GM19351 (cell line): ENCODE measurements around the gene MPP2.
"Not testable (repeated sequence)": the region's sequence is repeated elsewhere in the genome, so short reads cannot be mapped to it uniquely, and the experiment has no call there.

ENCODE experiments used
- ATAC-seq: cut with Tn5 transposase; IDR thresholded peaks from one replicate; pipeline ENCODE4 v1.9.1; 2021; ENCODE audit warnings: mild to moderate bottlenecking, moderate library complexity; ENCODE audit not compliant: unreplicated experiment

MPP2 gene

GRCh38 chr17:43907425-43907981, at the start of gene MPP2:
Gene MPP2 (minus strand): TSS chr17:43907536. CDS start chr17:43904460, 3,076 bp downstream.
- no peak for ATAC-seq

GRCh38 chr17:43956222-43956621, 48.9 kb upstream of the MPP2 start:
- ATAC-seq: no peak

GRCh38 chr17:43953746-43954145, 46.4 kb upstream of the MPP2 start, which contains the start of gene PYY:
Gene PYY (minus strand): TSS chr17:43953940. CDS start chr17:43953483, 457 bp downstream.
- ATAC-seq: no peak

GRCh38 chr17:43952724-43953666, 45.7 kb upstream of the MPP2 start:
- ATAC-seq: no peak

GRCh38 chr17:43952351-43952723, 45.0 kb upstream of the MPP2 start:
- no peak for ATAC-seq

GRCh38 chr17:43951750-43952149, 44.4 kb upstream of the MPP2 start:
- ATAC-seq: no peak

- ATAC-seq: no peak
These were observed 43.2 kb upstream of the MPP2 start for GRCh38 chr17:43950554-43950953.

GRCh38 chr17:43949781-43950180, 42.4 kb upstream of the MPP2 start:
- no peak for ATAC-seq

GRCh38 chr17:43946781-43947180, 39.4 kb upstream of the MPP2 start:
- no peak for ATAC-seq

- ATAC-seq: no peak
These were observed 37.9 kb upstream of the MPP2 start for GRCh38 chr17:43945074-43945829.

GRCh38 chr17:43942051-43942685, 34.8 kb upstream of the MPP2 start, which contains the start of gene PPY:
Gene PPY (minus strand): TSS chr17:43942476. CDS start chr17:43941654, 822 bp downstream.
- no peak for ATAC-seq

GRCh38 chr17:43940630-43941029, 33.3 kb upstream of the MPP2 start:
- ATAC-seq: no peak

- ATAC-seq: no peak
These were observed 32.5 kb upstream of the MPP2 start for GRCh38 chr17:43939886-43940285.

GRCh38 chr17:43939452-43939851, 32.1 kb upstream of the MPP2 start:
- ATAC-seq: not testable (repeated sequence)

GRCh38 chr17:43938838-43939182, 31.5 kb upstream of the MPP2 start:
- no peak for ATAC-seq

- no peak for ATAC-seq
These were observed 29.1 kb upstream of the MPP2 start for GRCh38 chr17:43936434-43936833.

GRCh38 chr17:43935926-43936261, 28.6 kb upstream of the MPP2 start:
- no peak for ATAC-seq

GRCh38 chr17:43935204-43935925, 28.0 kb upstream of the MPP2 start:
- ATAC-seq: no peak

GRCh38 chr17:43932923-43933322, 25.6 kb upstream of the MPP2 start:
- ATAC-seq: no peak

- no peak for ATAC-seq
These were observed 25.0 kb upstream of the MPP2 start for GRCh38 chr17:43932357-43932756.
